GM18907 (cell line): Measurements from ENCODE around the gene FBXW5.

Source experiments
- ATAC-seq: cut with Tn5 transposase; IDR thresholded peaks from one replicate; pipeline ENCODE4 v1.9.1; 2021; ENCODE audit warnings: mild to moderate bottlenecking, moderate library complexity; ENCODE audit not compliant: unreplicated experiment

Gene FBXW5

GRCh38 chr9:136978073-136978864 is 33.7 kb upstream of the FBXW5 start:
- no peak for ATAC-seq

DNA sequence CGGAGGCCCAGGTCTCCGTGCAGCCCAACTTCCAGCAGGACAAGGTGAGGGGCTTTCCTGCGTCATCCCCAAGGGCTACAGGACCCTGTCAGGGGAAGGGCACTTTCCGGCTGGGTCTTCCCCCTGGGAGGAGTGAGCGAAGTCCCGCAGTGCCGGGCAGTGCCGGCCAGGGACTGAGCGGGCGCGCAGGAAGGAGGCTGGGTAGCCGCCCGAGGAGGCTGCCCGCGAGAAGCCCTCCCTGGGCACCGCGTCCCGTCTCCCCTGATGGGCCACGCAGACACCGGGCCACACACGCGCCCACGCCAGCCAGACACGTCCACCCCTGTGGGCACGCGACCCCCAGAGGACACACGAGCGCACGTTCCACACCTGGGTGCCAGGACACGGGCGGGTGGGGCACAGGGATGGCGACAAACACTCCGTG is 33.1 kb upstream of the FBXW5 start:
- ATAC-seq: no peak

GRCh38 chr9:136977223-136977622 is 32.7 kb upstream of the FBXW5 start, which contains the start of gene PTGDS:
TSS of gene PTGDS (plus strand) at chr9:136977504. CDS start at chr9:136977579, 75 bp downstream.
- no peak for ATAC-seq

- no peak for ATAC-seq
Observed at GRCh38 chr9:136975644-136976043, 31.1 kb upstream of the FBXW5 start.

DNA sequence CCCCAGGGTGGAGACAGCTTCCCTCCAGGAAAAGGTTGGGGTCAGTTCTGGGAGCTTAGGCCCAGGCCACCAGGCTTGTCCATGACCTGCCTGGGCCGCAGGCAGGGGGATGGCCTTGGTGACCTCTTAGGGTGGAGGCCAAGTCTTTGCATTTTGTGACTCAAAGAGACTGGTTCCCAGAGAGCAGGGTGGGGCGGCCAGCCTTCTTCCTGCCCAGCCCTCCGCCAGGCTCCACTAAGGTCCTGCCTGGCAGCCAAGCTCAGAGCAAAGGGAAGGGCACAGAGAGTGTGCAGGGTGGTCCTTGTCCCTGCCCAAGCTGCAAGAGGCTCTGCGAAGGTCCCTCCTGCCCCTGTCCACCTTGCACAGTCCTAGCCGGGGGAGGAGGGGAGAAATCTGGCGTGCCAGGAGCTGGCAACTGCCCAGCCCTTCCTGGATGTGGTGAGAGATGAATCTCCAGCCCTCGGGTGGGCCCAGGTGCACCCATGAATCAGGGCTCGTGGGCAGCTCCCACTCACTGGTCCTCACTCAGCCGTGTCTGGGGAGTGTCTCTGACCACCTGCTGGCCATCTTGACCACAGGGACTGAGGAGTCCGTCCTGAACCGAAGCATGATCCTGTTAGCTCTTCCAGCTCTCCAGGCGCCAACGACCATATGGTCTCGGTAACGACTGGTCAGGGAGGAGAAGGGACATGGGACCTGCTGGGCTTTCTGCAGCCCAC is 30.4 kb upstream of the FBXW5 start:
- no peak for ATAC-seq

DNA sequence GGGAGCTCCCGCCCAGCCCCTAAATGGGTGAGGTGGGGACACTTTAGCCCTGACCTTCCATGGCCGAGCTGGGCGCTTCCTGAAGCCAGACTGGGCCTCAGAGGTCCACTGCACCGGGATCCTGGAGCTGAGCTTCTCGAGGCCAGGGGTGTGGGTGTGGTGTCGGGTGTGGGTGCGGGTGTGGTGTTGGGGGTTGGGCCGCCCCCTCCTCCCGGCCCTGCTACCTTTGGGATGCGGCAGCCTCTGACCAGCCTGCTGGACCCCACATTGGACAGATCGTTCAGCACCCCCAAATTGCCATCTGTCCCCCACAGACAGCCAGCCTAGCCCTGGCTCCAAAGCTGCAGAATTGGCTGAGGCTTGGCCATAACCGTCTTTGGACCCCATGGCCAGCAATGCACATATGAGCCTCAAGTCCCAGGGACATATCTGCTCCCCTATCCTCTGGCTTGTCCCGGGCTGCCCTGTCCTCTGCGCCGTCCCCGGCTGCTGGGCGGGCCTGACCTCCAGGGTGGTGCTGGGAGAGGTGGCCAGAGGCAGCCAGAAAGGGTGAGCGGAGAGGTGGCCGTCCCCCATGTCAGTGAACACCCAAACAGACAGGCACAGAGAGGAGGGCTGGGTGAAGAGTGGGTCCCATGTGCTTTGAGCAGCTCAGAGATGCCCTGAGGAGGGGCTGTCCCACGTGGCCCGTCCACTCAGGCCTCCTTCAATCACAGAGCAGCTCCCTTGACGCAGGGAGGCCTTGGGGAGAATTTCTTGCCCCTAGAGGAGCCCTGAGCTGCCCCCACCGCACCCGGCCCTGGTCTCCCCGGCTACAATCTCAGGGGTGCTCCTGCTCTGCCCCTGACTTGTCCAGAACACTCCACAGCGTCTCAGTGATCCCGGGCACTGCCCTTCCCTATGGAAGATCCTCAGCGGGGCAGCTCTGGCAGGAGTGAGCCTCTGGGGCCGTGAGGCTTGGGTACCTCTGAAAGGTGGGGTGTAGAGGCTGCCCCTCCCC is 29.4 kb upstream of the FBXW5 start:
- ATAC-seq: no peak

- no peak for ATAC-seq
Observed at GRCh38 chr9:136972743-136973142, 28.2 kb upstream of the FBXW5 start.

- no peak for ATAC-seq
Observed at GRCh38 chr9:136972335-136972734, 27.8 kb upstream of the FBXW5 start.

GRCh38 chr9:136971746-136972145 is 27.2 kb upstream of the FBXW5 start:
- ATAC-seq: no peak

DNA sequence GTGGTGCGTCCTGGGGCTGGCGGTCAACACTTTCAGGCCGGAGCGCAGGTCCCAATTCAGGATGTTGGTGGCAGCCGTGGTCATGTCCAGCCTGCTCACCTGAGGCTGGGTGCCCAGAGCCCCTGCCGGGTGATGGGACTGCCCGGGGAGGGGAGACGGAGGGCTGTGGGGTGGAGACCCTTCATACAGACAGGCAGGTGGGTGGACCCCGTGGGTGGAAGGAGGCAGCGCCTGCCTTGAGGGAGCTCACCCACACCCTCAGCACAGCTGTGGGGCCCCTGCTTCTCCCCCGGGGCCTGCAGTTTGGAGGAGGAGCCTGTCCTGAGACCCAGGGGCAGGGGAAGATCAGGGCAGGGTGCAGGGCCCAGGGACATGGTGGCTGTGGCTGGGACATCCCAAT is 25.8 kb upstream of the FBXW5 start:
- ATAC-seq: no peak

- ATAC-seq: no peak
Observed at GRCh38 chr9:136969774-136970173, 25.2 kb upstream of the FBXW5 start.

GRCh38 chr9:136969150-136969549 is 24.6 kb upstream of the FBXW5 start:
- ATAC-seq: no peak

- no peak for ATAC-seq
Observed at GRCh38 chr9:136968333-136969127, 24.0 kb upstream of the FBXW5 start.

DNA sequence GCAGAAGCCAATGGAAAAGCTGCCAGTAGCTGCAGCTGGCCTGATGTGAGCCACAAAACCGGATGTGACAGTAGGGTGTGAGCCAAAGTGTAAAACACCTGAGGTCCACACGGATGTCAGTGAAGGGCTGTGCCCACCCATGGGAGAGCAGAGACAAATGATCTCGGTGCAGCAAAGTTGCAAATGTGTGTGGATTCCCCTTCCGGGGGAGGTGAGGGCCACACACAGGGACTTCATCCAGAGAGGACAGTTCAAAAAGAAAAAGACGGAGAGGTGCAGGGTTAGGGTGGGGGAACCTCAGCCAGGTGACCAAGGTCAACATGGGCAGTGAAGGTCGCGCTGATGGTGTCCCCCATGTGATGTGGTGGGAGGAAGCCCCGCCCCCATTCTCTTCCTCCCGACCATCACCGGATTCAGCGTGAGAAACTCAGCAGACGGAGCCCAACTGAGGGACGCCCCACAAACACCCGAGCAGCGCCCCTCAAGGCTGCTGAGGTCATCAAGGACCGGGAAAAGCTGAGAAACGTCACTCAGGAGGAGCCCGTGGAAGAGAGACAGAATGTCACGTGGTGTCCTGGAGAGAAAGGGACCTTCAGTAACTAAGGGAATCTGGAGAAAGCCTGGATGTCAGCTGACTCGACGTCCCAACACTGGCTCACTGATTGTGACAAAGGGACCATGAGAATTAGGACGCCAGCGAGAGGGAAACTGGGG is 21.4 kb upstream of the FBXW5 start:
- ATAC-seq: no peak

GRCh38 chr9:136964833-136965422 is 20.4 kb upstream of the FBXW5 start:
- ATAC-seq: no peak

GRCh38 chr9:136964171-136964689 is 19.7 kb upstream of the FBXW5 start:
- no peak for ATAC-seq

- no peak for ATAC-seq
Observed at GRCh38 chr9:136963751-136964150, 19.2 kb upstream of the FBXW5 start.

DNA sequence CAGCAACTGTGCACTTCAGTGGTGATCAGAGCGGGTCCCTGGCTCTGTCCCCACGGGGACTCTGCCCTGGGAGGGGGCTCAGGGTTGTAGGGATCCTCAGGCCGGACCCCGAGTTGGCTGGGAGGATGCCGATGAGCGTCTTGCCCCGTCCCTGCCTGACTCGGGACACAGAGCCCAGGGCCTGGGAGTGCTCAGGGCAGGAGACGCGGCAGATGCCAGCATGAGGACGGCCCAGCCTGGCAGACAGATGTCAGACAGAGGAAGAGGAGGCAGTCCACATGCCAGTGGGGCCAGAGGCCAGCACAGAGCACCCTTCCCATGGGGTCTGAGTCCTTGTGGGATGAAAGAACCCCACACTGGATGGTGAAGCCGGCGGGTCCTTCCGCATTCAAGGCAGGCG is 18.8 kb upstream of the FBXW5 start:
- ATAC-seq: no peak

GRCh38 chr9:136962701-136963248 is 18.2 kb upstream of the FBXW5 start:
- no peak for ATAC-seq
